ENCODE data around the gene CENATAC.

CENATAC gene

DNA sequence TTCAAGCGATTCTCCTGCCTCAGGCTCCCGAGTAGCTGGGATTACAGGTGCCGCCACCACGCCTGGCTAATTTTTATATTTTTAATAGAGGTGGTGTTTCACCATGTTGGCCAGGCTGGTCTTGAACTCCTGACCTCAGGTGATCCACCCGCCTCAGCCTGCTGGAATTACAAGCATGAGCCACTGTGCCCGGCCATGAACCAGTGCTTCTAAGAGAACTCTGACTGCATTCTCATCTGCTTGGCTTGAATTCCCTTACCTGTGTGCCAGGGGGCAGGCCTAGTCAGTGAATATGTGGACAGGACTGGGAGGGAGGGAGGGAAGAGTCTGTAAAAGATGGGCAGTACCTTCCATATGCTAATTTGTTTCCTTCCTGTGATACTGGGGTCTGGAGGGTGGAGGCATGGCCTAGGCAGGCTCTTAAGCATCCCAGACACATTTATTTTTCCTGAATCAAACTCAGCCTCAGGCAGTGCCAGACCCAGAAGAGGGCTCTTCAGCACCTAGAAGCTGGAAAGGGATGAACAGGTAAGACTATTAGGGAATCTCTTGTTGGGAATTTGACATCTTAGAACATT lies 13.6 kb downstream of the CENATAC start:
- H4K20me1 ChIP-seq (ENCODE audit: control insufficient read depth, insufficient read depth, low read depth, low read length) = peaks cover 3% of the 10 kb centered on the region; the same call in 1 of the 2 replicates
- no peak overlapping the region for H3K4me3 ChIP-seq (ENCODE audit: low read length)
- no peak overlapping the region for H3K27ac ChIP-seq (ENCODE audit: low read depth, low read length)
- peaks cover 55% of the 10 kb centered on the region for H3K36me3 ChIP-seq (ENCODE audit: control insufficient read depth, low read length)
- no peaks in the 10 kb centered on the region for H3K9me2 ChIP-seq (replicated peaks; ENCODE audit: control insufficient read depth, low read length)
- H3K4me2 ChIP-seq (ENCODE audit: low read length) = no peak overlapping the region
- no peaks in the 10 kb centered on the region for H3K9me3 ChIP-seq (ENCODE audit: control insufficient read depth, insufficient read depth, low read length)
- H3K79me2 ChIP-seq (ENCODE audit: control insufficient read depth, low read length) = peaks cover 16% of the 10 kb centered on the region
- H3K27me3 ChIP-seq (ENCODE audit: control insufficient read depth, low read length) = no peaks in the 10 kb centered on the region
- peaks cover 6% of the 10 kb centered on the region for H3K4me1 ChIP-seq (ENCODE audit: control insufficient read depth, low read length)
- TF ChIP-seq, protein P1, sequence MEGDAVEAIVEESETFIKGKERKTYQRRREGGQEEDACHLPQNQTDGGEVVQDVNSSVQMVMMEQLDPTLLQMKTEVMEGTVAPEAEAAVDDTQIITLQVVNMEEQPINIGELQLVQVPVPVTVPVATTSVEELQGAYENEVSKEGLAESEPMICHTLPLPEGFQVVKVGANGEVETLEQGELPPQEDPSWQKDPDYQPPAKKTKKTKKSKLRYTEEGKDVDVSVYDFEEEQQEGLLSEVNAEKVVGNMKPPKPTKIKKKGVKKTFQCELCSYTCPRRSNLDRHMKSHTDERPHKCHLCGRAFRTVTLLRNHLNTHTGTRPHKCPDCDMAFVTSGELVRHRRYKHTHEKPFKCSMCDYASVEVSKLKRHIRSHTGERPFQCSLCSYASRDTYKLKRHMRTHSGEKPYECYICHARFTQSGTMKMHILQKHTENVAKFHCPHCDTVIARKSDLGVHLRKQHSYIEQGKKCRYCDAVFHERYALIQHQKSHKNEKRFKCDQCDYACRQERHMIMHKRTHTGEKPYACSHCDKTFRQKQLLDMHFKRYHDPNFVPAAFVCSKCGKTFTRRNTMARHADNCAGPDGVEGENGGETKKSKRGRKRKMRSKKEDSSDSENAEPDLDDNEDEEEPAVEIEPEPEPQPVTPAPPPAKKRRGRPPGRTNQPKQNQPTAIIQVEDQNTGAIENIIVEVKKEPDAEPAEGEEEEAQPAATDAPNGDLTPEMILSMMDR (IDR thresholded peaks at IDR 0.05; ENCODE audit: low read depth, low read length, poor library complexity, severe bottlenecking) = no peak
- TF ChIP-seq EZH2phosphoT487 (IDR thresholded peaks at IDR 0.05; ENCODE audit: borderline replicate concordance, low read length) = no peak
- H3F3A ChIP-seq (ENCODE audit: control insufficient read depth, insufficient read depth) = peaks cover 51% of the 10 kb centered on the region

DNA sequence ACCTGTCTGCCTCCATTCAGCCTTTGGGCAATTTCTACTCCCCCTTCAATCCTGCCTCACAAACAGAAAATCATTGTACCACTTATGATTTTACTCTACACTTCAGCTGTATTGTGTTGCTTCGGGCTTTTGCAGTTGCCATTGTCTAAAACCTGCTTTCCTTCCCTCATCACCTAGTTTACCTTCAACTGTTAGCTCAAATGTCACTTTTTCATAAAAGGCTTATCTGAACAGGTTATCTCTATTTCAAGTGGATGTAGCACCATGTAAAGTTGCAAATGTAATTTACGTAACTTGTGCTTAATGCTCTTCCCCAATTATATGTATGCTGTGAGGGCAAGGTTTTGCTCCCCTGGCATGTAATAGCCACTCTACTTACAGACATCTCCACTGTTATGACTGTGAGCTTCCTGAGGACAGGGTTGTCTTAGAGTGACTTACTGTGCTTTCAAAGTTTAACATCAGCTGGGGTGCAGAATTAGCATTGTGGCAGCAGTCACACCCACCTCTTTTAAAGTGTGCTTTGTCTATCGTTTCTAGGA lies 14.8 kb downstream of the CENATAC start:
- peaks cover 64% of the 10 kb centered on the region for H3K36me3 ChIP-seq (ENCODE audit: control insufficient read depth, low read length)
- peaks cover 12% of the 10 kb centered on the region for H3K4me1 ChIP-seq (ENCODE audit: control insufficient read depth, low read length)
- no peak overlapping the region for H3K27ac ChIP-seq (ENCODE audit: low read depth, low read length)
- peaks cover 6% of the 10 kb centered on the region; the same call in 1 of the 2 replicates for H4K20me1 ChIP-seq (ENCODE audit: control insufficient read depth, insufficient read depth, low read depth, low read length)
- peaks cover 62% of the 10 kb centered on the region for H3F3A ChIP-seq (ENCODE audit: control insufficient read depth, insufficient read depth)
- H3K4me3 ChIP-seq (ENCODE audit: low read length) = no peak overlapping the region
- H3K9me2 ChIP-seq (replicated peaks; ENCODE audit: control insufficient read depth, low read length) = no peaks in the 10 kb centered on the region
- TF ChIP-seq, protein P1 (IDR thresholded peaks at IDR 0.05; ENCODE audit: low read depth, low read length, poor library complexity, severe bottlenecking) = no peak
- no peak for TF ChIP-seq EZH2phosphoT487 (IDR thresholded peaks at IDR 0.05; ENCODE audit: borderline replicate concordance, low read length)
- H3K4me2 ChIP-seq (ENCODE audit: low read length) = no peak overlapping the region
- H3K27me3 ChIP-seq (ENCODE audit: control insufficient read depth, low read length) = no peaks in the 10 kb centered on the region
- no peaks in the 10 kb centered on the region for H3K9me3 ChIP-seq (ENCODE audit: control insufficient read depth, insufficient read depth, low read length)
- peaks cover 28% of the 10 kb centered on the region for H3K79me2 ChIP-seq (ENCODE audit: control insufficient read depth, low read length)

GRCh38 chr11:119014209-119014924 lies 16.4 kb downstream of the CENATAC start:
- Histone ChIP-seq H3K9me2 (replicated peaks; ENCODE audit: control insufficient read depth, low read length) (no peaks in the 10 kb centered on the region), H3K9me3 (ENCODE audit: control insufficient read depth, insufficient read depth, low read length) (no peaks in the 10 kb centered on the region), H3K27me3 (ENCODE audit: control insufficient read depth, low read length) (peaks cover 3% of the 10 kb centered on the region; the same call in 1 of the 2 replicates), H3K4me3 (ENCODE audit: low read length) (no peak overlapping the region), H3K36me3 (ENCODE audit: control insufficient read depth, low read length) (peaks cover 73% of the 10 kb centered on the region), H3K4me2 (ENCODE audit: low read length) (no peak overlapping the region), H3K4me1 (ENCODE audit: control insufficient read depth, low read length) (peaks cover 16% of the 10 kb centered on the region), H3K27ac (ENCODE audit: low read depth, low read length) (no peak overlapping the region), H3F3A (ENCODE audit: control insufficient read depth, insufficient read depth) (peaks cover 64% of the 10 kb centered on the region), H3K79me2 (ENCODE audit: control insufficient read depth, low read length) (peaks cover 41% of the 10 kb centered on the region), H4K20me1 (ENCODE audit: control insufficient read depth, insufficient read depth, low read depth, low read length) (peaks cover 6% of the 10 kb centered on the region; the same call in 1 of the 2 replicates)
- TF ChIP-seq EZH2phosphoT487 (IDR thresholded peaks at IDR 0.05; ENCODE audit: borderline replicate concordance, low read length) = no peak
- TF ChIP-seq, protein P1 (IDR thresholded peaks at IDR 0.05; ENCODE audit: low read depth, low read length, poor library complexity, severe bottlenecking) = no peak

Data from DOHH2 (cell line).